ENCODE measurements around the gene APMAP.

Gene APMAP

GRCh38 chr20:25032065-25032477 is 39.5 kb upstream of the APMAP start:
- H3K4me3 ChIP-seq (ENCODE audit: low read length): no peak overlapping the region
- no peak for TF ChIP-seq CTCF (conservative IDR thresholded peaks at IDR 0.05; ENCODE audit: low read depth, low read length)
- no peak for DNase-seq (ENCODE audit: low read depth)

GRCh38 chr20:25031241-25031640 is 38.7 kb upstream of the APMAP start:
- DNase-seq (ENCODE audit: low read depth): no peak
- H3K4me3 ChIP-seq (ENCODE audit: low read length): no peak overlapping the region
- no peak for TF ChIP-seq CTCF (conservative IDR thresholded peaks at IDR 0.05; ENCODE audit: low read depth, low read length)

GRCh38 chr20:25030649-25031207 is 38.2 kb upstream of the APMAP start:
- no peak overlapping the region for H3K4me3 ChIP-seq (ENCODE audit: low read length)

GRCh38 chr20:25030007-25030648 is 37.6 kb upstream of the APMAP start:
- no peak for TF ChIP-seq CTCF (conservative IDR thresholded peaks at IDR 0.05; ENCODE audit: low read depth, low read length)

More at GRCh38 chr20:25030649-25031207, 38.2 kb upstream of the APMAP start:
- no peak for DNase-seq (ENCODE audit: low read depth)
- TF ChIP-seq CTCF (conservative IDR thresholded peaks at IDR 0.05; ENCODE audit: low read depth, low read length): no peak

GRCh38 chr20:25025986-25026605 is 33.5 kb upstream of the APMAP start:
- no peak for TF ChIP-seq CTCF (conservative IDR thresholded peaks at IDR 0.05; ENCODE audit: low read depth, low read length)

More at GRCh38 chr20:25030007-25030648, 37.6 kb upstream of the APMAP start:
- DNase-seq (ENCODE audit: low read depth): no peak
- H3K4me3 ChIP-seq (ENCODE audit: low read length): no peak overlapping the region

GRCh38 chr20:25025091-25025861 is 32.7 kb upstream of the APMAP start:
- TF ChIP-seq CTCF (conservative IDR thresholded peaks at IDR 0.05; ENCODE audit: low read depth, low read length): no peak
- DNase-seq (ENCODE audit: low read depth): no peak
- no peak overlapping the region for H3K4me3 ChIP-seq (ENCODE audit: low read length)

More at GRCh38 chr20:25025986-25026605, 33.5 kb upstream of the APMAP start:
- H3K4me3 ChIP-seq (ENCODE audit: low read length): no peak overlapping the region
- no peak for DNase-seq (ENCODE audit: low read depth)
